GM18519 (cell line): Measurements from ENCODE around the gene VCPKMT.

Experiments
- ATAC-seq: cut with Tn5 transposase; IDR thresholded peaks from one replicate; pipeline ENCODE4 v1.9.1; 2021; ENCODE audit warnings: mild to moderate bottlenecking, moderate library complexity; ENCODE audit not compliant: unreplicated experiment, low FRiP score

VCPKMT gene

GRCh38 chr14:50116181-50116956, at the start of gene VCPKMT:
Gene VCPKMT, minus strand, starts transcription at chr14:50116572. Its CDS starts 20 bp downstream, at chr14:50116552.
- ATAC-seq: peak; percentile 90

- ATAC-seq: no peak
These were observed 39.7 kb upstream of the VCPKMT start for GRCh38 chr14:50156111-50156510.

DNA sequence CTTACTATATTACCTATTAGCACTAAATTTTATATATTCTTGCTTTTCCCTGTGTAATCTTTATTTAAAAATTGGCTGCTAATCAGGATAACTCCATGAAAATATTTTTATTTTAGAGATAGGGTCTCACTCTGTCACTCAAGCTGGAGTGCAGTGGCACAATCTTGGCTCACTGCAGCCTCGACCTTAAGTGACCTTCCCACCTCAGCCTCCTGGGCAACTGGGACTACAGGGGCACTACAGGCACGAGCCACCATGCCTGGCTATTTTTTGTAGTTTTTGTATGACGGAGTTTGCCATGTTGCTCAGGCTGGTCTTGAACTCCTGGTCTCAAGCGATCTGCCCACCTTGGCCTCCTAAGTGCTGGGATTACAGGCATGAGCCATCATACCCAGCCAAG, 32.4 kb upstream of the VCPKMT start:
- no peak for ATAC-seq

DNA sequence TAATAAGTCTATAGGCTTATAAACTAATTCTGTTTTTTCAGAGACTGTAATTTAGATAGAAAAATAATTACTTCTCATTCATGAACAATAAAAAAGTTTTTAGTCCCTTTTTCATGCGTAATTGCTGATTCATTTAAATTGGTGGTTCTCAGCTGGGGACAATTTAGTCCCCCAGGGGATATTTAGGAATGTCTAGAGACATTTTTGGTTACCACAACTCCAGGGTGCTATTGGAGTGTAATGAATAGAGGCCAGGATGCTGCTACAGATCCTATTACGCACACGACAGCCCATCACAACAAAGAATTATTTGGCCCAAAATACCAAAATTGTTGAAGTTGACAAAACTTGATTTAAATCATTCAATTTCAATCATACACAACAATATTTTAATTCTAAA, 22.8 kb upstream of the VCPKMT start:
- ATAC-seq: no peak

- ATAC-seq: no peak
These were observed 11.4 kb upstream of the VCPKMT start for GRCh38 chr14:50127802-50128201.

- no peak for ATAC-seq
These were observed 6.7 kb upstream of the VCPKMT start for GRCh38 chr14:50123062-50123461.

DNA sequence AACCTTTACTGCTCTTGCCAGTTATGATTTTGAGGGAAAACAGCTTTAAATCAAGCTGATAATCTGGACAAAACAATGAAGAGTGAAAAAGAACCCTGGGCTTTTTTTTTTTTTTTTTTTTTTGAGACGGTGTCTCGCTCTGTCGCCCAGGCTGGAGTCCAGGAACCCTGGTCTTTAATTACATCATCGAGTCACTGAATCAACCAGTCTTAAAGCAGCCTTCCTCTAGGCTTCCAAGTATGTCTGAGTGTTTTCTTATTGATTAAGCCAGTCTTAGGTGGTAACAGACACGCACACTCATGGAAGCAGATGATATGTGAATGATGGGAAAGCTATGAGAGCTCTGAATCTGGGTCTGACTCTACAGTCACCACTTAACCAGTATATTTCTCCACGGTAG, 5.9 kb upstream of the VCPKMT start:
- no peak for ATAC-seq

DNA sequence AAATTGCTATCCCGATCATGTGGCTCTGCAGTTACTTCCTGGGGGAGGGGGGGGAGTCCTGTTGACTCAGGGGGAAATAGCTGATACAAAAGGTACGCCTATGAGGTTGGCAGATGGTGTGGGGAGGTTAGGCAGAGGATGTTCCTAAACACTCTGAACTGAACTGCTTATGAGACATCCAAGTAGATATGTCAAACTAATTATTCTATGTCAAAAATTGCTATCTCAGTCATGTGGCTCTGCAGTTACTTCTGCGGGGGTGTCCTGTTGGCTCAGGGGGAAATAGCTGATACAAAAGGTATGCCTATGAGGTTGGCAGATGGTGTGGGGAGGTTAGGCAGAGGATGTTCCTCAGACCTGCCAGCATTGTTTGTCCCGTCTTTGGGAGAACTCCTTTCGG, 5.1 kb upstream of the VCPKMT start:
- no peak for ATAC-seq

DNA sequence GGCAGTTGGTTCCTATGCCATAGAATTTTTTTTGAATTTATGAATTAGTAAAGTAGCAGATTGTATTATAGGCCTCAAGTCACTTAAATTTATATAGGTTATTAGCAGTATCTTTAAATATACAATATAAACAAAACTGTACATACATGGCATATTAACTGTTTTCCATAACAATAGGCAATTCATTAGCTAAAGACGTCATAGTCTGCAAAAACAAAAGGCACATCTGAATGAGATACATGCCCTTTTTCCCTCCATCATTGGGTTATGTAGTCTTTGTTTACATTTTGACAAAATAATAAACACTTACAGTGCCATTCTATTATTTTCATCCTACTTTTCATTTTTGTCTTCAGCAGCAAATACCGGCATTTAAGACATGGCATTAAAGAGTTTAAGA, 1.1 kb upstream of the VCPKMT start:
- ATAC-seq: no peak

DNA sequence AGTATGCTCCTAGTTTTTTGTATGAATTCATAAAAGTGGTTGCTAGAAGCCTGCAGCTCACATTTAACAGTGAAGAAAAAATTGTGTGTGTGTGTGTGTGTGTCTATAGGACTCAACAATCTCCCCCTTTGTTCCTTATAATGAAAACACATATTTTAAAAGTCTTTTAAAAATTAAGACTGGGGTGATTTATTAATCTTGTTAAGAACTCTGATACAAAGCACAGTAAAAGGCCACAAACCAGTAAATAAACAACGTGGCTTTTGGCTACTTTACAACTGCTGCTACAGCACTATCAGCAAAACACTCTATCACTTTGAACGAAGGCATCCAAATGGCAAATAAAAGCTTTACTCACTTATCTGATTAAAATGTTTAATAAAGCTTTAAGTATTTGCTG, 594 bp upstream of the VCPKMT start:
- ATAC-seq: no peak

- no peak for ATAC-seq
These were observed 2.9 kb downstream of the VCPKMT start for GRCh38 chr14:50113381-50114035.

- no peak for ATAC-seq
These were observed 5.9 kb downstream of the VCPKMT start for GRCh38 chr14:50110323-50111037.

- ATAC-seq: no peak
These were observed 7.0 kb downstream of the VCPKMT start for GRCh38 chr14:50109342-50109741.

DNA sequence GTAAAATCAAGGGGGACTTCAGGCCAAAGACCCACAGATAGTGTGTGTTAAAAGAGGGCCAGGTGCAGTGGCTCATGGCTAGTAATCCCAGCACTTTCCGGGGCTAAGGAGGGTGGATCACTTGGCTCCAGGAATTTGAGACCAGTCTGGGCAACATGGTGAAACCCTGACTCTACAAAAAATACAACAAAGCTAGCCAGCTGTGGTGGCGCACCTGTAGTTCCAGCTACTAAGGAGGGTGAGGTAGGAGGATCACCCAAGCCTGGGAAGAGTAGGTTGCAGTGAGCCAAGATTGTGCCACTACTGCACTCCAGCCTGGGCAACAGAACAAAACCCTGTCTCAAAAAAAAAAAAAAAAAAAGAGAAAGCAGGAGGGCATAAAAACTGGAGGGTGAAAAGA, 8.5 kb downstream of the VCPKMT start:
- ATAC-seq: no peak

DNA sequence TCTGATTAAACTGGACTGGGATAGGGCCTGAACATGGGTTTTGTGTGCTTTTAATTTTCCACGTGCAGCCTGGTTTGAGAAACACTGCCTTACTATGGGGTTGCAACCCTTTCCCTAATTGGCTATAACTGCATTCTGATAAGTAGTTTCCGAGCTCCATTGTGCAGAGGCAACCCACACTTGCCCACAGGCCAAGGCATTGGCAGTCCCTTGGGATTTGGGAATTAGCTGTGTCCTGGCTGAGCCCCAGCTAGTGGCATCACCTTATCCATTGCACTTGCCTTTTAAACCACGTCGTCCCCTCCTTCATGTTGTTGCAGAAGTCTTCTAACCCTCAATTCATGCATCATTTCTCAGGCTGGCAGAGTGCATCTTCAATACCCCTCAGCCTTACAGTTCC, 10.2 kb downstream of the VCPKMT start:
- no peak for ATAC-seq

DNA sequence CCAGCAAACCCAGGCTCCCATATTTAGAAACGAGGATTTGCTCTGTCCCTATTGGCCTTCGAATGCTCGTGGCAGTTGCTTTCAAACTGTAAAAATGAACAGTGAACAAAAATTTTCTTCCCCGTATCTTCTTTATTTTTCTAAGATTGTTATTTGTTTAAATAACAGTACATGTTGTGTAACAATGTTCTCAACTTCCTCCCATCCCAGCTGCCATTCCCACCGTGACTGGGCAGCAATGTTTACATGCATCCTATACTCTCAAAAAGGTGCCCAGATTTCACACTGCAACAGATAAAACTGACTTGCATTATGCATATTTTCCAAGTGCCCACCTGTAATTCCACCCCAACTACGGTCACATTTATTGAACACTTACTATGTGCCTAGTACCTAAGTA, 12.8 kb downstream of the VCPKMT start:
- ATAC-seq: no peak

DNA sequence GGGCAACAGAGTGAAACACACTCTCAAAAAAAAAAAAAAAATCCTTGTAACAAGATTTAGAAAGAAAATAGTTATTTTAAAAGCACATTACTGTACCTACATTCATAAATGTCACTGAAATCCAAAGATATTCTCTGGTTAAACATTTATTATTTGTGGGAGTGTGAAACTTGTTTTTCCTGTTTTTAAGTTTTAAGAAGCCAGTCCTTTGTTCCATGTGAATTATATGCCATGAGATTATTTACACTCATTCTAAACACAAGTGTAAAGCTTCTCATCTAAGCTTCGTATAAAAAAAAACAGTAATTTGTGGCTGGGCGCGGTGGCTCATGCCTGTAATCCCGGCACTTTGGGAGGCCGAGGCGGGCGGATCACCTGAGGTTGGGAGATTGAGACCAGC, 15.0 kb downstream of the VCPKMT start:
- ATAC-seq: no peak

DNA sequence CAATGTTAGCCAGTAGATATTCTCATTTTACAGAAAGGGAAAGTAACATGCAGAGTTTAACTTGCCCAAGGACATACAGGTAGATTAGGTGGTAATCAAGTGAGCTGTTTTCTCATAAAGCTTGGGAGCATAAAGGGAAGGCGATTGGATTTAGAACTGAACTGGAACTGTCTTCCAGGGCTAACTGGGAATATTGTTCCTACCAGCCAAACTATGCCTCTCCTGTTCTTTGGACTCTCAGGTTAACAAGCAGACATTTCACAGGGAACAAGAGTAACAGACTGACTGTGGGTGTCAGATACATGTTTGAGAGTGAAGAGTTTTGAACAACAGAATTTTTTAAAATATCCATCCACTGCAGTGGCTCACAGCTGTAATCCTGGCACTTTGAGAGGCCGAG, 15.6 kb downstream of the VCPKMT start:
- no peak for ATAC-seq

GRCh38 chr14:50099335-50099734, 17.0 kb downstream of the VCPKMT start:
- no peak for ATAC-seq

DNA sequence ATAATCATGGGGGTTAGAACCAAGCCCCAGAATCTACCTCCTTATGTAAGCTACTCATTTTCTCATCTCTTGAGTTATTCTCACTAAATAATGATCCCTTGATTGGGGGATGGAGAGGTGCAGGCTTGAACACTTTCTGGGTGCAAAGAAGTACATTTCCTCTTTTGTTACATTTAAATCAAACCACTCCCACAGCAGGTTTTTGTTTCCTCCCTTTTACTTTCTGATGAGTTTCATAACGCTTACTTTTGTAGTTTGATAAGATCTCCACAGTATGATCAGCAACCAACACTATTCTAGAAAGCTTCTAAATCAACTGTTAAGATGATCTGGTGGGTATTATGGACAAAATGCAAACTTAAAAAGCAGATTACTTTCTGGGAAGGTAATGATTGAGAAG, 20.5 kb downstream of the VCPKMT start:
- ATAC-seq: no peak

- ATAC-seq: no peak
These were observed 22.2 kb downstream of the VCPKMT start for GRCh38 chr14:50094056-50094755.
